ENCODE data around the gene IER5L. TPM values are rescaled to one million over a fixed set of nuclear protein-coding genes. Genes with fewer than 3 reads are reported as not detected.
A peak's percentile ranks its signal among the peaks of the same experiment; 100 is the strongest.
"Not testable (repeated sequence)": the region's sequence is repeated elsewhere in the genome, so short reads cannot be mapped to it uniquely, and the experiment has no call there.

IER5L gene
- total RNA-seq, 1 experiment from 2014 or later = 12.9 TPM

DNA sequence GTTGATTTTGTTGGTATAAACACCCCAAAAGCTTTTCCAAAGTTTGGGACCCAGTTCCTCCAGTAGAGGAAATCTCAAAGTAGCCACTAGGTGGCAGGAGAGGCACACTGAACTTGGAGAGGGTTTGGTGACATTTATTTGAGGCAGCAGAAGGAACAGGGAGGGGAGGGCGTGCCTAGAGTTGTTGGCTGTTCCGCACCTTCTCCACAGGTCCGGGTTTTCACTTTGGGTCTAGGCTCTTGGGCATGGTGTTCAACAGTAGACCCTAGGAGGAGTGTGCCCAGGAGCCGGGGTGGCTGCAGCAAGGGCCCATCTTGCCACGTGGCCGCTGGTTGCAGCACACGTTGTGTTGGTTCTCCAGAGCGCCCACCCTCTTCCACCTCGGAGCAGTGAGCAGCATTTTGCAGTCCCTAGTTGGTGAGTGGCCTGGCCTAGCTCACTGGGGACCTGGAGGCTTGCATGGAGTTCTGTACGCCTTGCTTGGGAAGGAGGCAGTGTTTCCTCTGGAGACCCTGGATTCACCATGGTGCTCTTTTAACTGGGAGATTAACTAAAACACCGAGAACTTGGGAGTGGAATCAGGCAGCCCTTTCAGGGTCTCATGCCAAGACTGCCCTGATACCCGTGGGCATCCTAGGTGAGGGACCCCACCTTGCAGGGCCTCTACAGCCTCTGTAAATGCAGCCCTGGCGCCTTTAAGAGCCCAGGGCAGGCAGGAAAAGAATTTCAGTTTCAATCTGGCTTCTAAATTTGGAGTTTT, 38.6 kb downstream of the IER5L start:
- peak; percentile 87 for DNase-seq (ENCODE audit: low spot score)

- no peak for DNase-seq (ENCODE audit: low spot score)
Measured at GRCh38 chr9:129138476-129139232, 39.4 kb downstream of the IER5L start.

DNA sequence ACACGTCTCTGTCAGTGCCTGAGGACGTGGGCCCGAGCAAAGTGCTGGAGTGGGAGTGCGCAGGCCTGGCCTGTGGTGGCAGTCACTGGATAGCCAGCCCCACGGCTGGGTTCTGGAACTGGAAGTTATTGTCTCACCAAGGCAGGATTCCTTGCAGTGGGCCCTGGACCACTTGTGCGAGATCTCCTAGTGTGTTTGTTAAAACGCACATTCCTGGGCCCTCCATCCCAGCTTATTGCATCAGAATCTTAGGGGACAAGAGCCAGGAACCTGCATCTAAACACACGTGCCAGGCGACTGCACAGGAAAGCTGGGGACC, 40.0 kb downstream of the IER5L start:
- DNase-seq (ENCODE audit: low spot score) = no peak

- no peak for DNase-seq (ENCODE audit: low spot score)
Measured at GRCh38 chr9:129137292-129138143, 40.5 kb downstream of the IER5L start.

GRCh38 chr9:129136446-129137035, 41.5 kb downstream of the IER5L start:
- DNase-seq (ENCODE audit: low spot score) = no peak

DNA sequence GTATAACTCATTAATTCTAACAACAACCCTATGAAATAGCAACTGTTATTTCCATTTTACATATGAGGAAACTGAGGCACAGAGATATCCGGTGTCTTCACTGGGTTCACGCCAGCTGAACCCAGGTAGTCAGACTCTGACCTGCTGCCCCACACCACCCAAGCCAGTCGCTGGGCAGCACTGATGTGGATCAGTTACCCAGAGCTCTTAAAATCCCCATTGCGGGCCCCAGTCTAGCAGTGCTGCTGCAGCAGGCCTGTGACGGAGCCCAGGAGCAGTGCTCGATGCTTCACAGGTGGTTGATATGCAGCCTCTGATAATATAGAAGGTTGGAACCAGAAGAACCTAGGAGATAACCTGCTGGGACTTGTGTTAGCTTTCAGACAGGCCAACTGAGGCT, 42.6 kb downstream of the IER5L start:
- DNase-seq (ENCODE audit: low spot score) = no peak

- no peak for DNase-seq (ENCODE audit: low spot score)
Measured at GRCh38 chr9:129133082-129133481, 45.0 kb downstream of the IER5L start.

DNA sequence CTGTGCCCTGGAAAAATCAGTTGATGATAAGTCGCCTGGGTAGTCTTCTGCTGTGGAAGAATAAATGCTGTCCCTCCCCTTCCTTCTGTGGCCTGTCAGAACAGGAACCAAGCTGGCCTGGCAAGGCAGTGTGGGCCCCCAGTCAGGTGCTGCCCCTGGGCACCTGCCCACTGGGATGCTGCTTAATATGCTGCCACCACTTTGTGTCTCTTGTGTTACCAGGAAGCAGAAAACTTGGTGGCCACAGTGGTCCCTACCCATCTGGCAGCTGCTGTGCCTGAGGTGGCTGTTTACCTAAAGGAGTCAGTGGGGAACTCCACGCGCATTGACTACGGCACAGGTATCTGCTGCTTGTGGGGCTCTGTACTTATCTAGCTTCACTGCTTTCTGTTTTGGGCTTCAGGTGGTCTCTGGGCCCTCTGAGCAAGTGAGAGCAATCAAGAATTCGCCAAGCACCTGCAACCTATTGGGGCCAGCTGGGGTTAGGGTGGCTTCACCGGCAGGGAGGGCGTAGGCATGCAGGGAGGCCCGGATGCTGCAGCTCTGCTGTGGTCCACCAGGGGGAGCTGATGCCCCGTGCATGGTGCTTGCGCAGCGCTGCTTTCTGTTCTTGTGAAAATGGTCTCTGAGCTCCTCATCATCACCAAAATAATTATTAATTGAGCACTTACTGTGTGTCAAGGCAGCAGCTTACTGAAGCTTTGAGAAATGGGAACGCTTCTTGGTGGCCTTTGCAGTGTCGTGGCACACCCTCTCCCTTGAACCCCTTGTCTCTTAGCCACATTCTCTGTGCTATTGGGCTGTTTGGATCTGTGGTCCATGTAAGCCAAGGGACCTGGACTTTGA, 46.5 kb downstream of the IER5L start:
- DNase-seq (ENCODE audit: low spot score) = peak; percentile 50

GRCh38 chr9:129130791-129131190, 47.3 kb downstream of the IER5L start:
- DNase-seq (ENCODE audit: low spot score) = no peak

- not testable (repeated sequence) for DNase-seq (ENCODE audit: low spot score)
Measured at GRCh38 chr9:129130271-129130670, 47.8 kb downstream of the IER5L start.

GRCh38 chr9:129128689-129129088, 49.4 kb downstream of the IER5L start:
- no peak for DNase-seq (ENCODE audit: low spot score)

GRCh38 chr9:129126749-129127618, 51.1 kb downstream of the IER5L start:
- no peak for DNase-seq (ENCODE audit: low spot score)

Other genes starting within 250 kb of the IER5L start
- 23.3 and 28.3 TPM in 2 replicates for gene DOLK, start 230.7 kb downstream of the IER5L start, total RNA-seq (2014; rRNA removed; shearing (Covaris generic))
- 37.0 and 51.6 TPM in 2 replicates for gene NUP188, start 230.6 kb downstream of the IER5L start, total RNA-seq (2014; rRNA removed; shearing (Covaris generic))
- gene SH3GLB2, start 149.9 kb downstream of the IER5L start, total RNA-seq (2014; rRNA removed; shearing (Covaris generic)) = 14.0 and 17.2 TPM in 2 replicates
- gene MIGA2, start 141.6 kb downstream of the IER5L start, total RNA-seq (2014; rRNA removed; shearing (Covaris generic)) = 9.3 and 18.2 TPM in 2 replicates
- 17.1 and 17.5 TPM in 2 replicates for gene DOLPP1, start 97.2 kb downstream of the IER5L start, total RNA-seq (2014; rRNA removed; shearing (Covaris generic))
- gene CRAT, start 67.5 kb downstream of the IER5L start, total RNA-seq (2014; rRNA removed; shearing (Covaris generic)) = 14.5 and 21.2 TPM in 2 replicates
- gene PTPA, start 66.8 kb downstream of the IER5L start, total RNA-seq (2014; rRNA removed; shearing (Covaris generic)) = 89.0 and 91.8 TPM in 2 replicates